Measurements from ENCODE around the gene CGB7. TPM values are rescaled to one million over a fixed set of nuclear protein-coding genes. Genes with fewer than 3 reads are reported as not detected.
"Not testable (repeated sequence)": the region's sequence is repeated elsewhere in the genome, so short reads cannot be mapped to it uniquely, and the experiment has no call there.

Gene CGB7
- total RNA-seq, 1 donor from 2014 or later, result not detected

GRCh38 chr19:49065905-49066512 lies 8.5 kb upstream of the CGB7 start:
- Mint-ChIP-seq H3K27me3 (ENCODE audit: insufficient read depth) (peaks cover 63% of the 10 kb centered on the region), H3K4me1 (ENCODE audit: low read depth) (no peaks in the 10 kb centered on the region), H3K36me3 (ENCODE audit: low read depth) (no peaks in the 10 kb centered on the region), H3K4me3 (no peak overlapping the region), H3K27ac (no peak overlapping the region), H3K9me3 (no peaks in the 10 kb centered on the region)
- no peak for DNase-seq (ENCODE audit: low spot score)
- intact Hi-C loops (cut with micrococcal nuclease), result no loop called here

DNA sequence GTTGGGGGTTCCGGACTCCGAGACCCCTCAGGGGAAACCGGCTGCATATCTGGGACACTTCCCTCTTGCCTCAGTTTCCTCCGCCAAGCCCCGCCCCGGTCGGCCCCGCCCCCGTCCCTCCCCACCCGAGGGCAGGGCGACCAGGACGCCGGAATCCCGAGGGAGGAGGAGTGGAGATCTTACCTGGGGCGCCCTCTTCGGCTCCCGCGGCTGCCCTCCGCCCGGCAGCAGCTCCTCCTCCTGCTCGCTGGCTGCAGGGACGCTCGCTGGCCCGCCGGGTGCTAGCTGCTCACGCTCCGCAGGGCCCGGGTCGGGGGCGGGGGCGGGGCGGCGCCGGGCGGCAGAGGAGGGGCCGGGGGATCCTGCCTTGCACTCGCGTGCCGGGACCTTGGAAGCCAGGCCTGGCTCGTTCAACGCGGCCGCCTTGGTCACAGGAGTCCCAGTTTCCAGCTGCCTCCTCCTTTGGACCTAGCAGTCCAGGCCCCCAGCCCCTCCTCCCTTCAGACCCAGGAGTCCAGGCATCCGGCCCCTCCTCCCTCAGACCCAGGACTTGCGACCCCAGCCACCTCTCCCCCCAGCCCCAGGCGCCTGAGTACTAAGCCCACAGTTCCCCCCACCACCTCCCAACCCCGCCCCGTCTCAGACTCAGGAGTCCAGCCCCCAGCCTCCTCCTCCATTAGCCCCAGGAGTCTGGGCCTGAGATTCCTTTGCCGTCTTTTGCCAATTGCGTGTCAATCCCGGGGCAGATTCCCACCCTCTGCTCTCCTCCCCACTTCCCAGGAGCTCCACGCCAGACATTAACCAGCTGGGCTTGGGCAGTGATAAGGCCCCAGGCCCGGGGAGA lies 7.4 kb upstream of the CGB7 start, which contains the start of gene NTF4:
NTF4 (minus strand) TSS at position 51 of the 844 bp plus-strand sequence. CDS start 2,821 bp downstream, outside the sequence.
- Mint-ChIP-seq H3K4me1 (ENCODE audit: low read depth) (no peaks in the 10 kb centered on the region), H3K27ac (peak within 1 kb of the TSS; percentile 10), H3K27me3 (ENCODE audit: insufficient read depth) (peaks cover 62% of the 10 kb centered on the region), H3K36me3 (ENCODE audit: low read depth) (no peaks in the 10 kb centered on the region), H3K4me3 (peak within 1 kb of the TSS; percentile 13), H3K9me3 (no peaks in the 10 kb centered on the region)
- intact Hi-C loops (cut with micrococcal nuclease), result no loop called here
- DNase-seq (ENCODE audit: low spot score), result no peak

GRCh38 chr19:49064029-49064629 lies 6.6 kb upstream of the CGB7 start:
- Mint-ChIP-seq H3K27ac (no peak overlapping the region), H3K36me3 (ENCODE audit: low read depth) (no peaks in the 10 kb centered on the region), H3K27me3 (ENCODE audit: insufficient read depth) (peaks cover 62% of the 10 kb centered on the region), H3K4me1 (ENCODE audit: low read depth) (no peaks in the 10 kb centered on the region), H3K4me3 (no peak overlapping the region), H3K9me3 (no peaks in the 10 kb centered on the region)
- intact Hi-C loops (cut with micrococcal nuclease), result no loop called here
- no peak for DNase-seq (ENCODE audit: low spot score)

- Mint-ChIP-seq H3K27me3 (ENCODE audit: insufficient read depth) (peaks cover 63% of the 10 kb centered on the region), H3K9me3 (no peaks in the 10 kb centered on the region), H3K27ac (no peak overlapping the region), H3K36me3 (ENCODE audit: low read depth) (no peaks in the 10 kb centered on the region), H3K4me1 (ENCODE audit: low read depth) (peaks cover 17% of the 10 kb centered on the region), H3K4me3 (no peak overlapping the region)
- intact Hi-C loops (cut with micrococcal nuclease), result no loop called here
- no peak for DNase-seq (ENCODE audit: low spot score)
These were observed 3.9 kb upstream of the CGB7 start for GRCh38 chr19:49061445-49061844.

DNA sequence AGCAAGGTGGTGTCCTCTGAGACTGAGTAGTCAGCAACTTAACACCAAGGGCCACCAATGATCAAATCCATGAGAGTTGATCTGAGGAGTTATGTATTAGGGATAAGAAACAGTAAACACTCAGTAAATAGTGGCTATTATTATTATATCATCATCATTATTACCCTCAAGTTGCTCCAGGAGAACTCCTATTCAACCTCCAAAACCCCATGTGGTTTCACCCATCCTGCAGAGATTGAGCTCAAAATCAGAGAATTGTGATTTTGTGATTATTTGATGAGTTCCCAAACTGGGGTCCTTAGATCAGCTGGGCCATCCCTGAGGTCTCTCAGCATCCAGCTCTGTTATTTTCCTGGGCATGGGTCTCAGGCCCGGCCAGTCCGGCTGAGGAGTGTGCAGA lies 3.5 kb upstream of the CGB7 start:
- no peak overlapping the region for H3K27ac Mint-ChIP-seq
- peaks cover 63% of the 10 kb centered on the region for H3K27me3 Mint-ChIP-seq (ENCODE audit: insufficient read depth)
- no peaks in the 10 kb centered on the region for H3K36me3 Mint-ChIP-seq (ENCODE audit: low read depth)
- DNase-seq (ENCODE audit: low spot score), result no peak
- peaks cover 18% of the 10 kb centered on the region for H3K4me1 Mint-ChIP-seq (ENCODE audit: low read depth)
- H3K4me3 Mint-ChIP-seq, result no peak overlapping the region
- intact Hi-C loops (cut with micrococcal nuclease), result no loop called here
- H3K9me3 Mint-ChIP-seq, result no peaks in the 10 kb centered on the region

DNA sequence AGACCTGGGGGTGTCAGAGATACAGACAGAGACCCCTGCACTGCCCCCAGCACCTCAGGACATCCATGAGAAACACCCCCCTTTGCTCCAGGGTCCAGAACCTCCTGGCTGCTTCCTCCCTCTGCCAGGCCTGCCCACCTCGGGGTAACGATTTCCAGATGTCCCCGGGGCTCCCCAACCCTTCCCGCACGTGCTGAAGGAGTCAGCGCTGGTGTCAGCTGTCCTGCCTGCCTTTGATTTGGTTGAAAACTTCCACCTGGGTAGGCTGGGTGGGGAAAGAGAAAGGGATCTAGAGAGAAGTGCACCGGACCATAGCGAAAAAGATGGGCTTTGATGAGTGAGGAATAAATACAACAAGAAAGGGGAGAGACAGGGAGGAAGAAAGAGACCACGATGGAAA lies 1.5 kb upstream of the CGB7 start:
- intact Hi-C loops (cut with micrococcal nuclease), result no loop called here
- Mint-ChIP-seq H3K27me3 (ENCODE audit: insufficient read depth) (peaks cover 50% of the 10 kb centered on the region), H3K4me1 (ENCODE audit: low read depth) (peaks cover 18% of the 10 kb centered on the region), H3K9me3 (no peaks in the 10 kb centered on the region), H3K27ac (no peak overlapping the region), H3K4me3 (no peak overlapping the region), H3K36me3 (ENCODE audit: low read depth) (no peaks in the 10 kb centered on the region)
- no peak for DNase-seq (ENCODE audit: low spot score)

- Mint-ChIP-seq H3K36me3 (ENCODE audit: low read depth) (no peaks in the 10 kb centered on the region), H3K27me3 (ENCODE audit: insufficient read depth) (peaks cover 47% of the 10 kb centered on the region), H3K4me3 (no peak overlapping the region), H3K4me1 (ENCODE audit: low read depth) (peaks cover 18% of the 10 kb centered on the region), H3K27ac (no peak overlapping the region), H3K9me3 (no peaks in the 10 kb centered on the region)
- intact Hi-C loops (cut with micrococcal nuclease), result no loop called here
- DNase-seq (ENCODE audit: low spot score), result no peak
These were observed 1.0 kb upstream of the CGB7 start for GRCh38 chr19:49058562-49058961.

DNA sequence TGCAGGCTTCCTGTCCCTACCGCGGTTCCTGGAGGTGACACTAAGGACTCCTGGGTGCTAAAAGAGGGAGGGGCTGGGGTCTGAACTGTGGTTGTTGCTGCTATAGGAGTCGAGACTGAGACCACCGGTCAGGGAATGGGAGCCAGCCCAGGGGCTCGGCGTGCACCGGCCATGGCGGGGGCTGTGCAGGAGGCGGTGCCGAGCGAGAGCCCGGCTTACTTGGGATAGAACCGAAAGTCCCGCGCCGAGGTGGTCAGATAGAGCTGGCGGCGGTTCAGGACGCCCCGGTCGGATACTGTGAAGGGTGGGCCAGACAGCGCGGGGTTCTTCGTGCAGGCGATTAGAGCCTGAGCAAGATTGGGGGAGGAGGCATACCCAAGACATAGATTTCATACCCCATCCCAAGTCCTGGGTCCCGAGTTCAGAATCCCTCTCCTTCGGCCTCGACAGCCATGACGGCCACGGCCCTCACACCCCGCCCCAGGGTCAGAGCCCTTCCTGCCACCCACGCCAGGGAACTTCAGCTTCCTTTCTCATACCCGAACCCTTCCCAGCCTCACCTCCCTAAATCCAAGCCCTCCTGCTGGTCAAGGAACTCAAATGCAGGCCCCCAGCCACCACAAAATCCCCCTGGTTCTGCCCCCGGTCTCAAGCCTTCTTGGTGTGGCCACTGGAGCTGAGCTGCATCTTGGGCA lies 500 bp downstream of the CGB7 start:
- peaks cover 18% of the 10 kb centered on the region for H3K4me1 Mint-ChIP-seq (ENCODE audit: low read depth)
- DNase-seq (ENCODE audit: low spot score); H3K36me3 Mint-ChIP-seq (ENCODE audit: low read depth); H3K9me3 Mint-ChIP-seq; H3K27ac Mint-ChIP-seq: not testable (repeated sequence)
- peaks cover 44% of the 10 kb centered on the region for H3K27me3 Mint-ChIP-seq (ENCODE audit: insufficient read depth)
- intact Hi-C loops (cut with micrococcal nuclease), result loop anchor here (2.0 kb wide), 1 partner anchor 38 kb away; no protein-coding TSS in a partner anchor
- H3K4me3 Mint-ChIP-seq, result peak overlapping the region; percentile 73

DNA sequence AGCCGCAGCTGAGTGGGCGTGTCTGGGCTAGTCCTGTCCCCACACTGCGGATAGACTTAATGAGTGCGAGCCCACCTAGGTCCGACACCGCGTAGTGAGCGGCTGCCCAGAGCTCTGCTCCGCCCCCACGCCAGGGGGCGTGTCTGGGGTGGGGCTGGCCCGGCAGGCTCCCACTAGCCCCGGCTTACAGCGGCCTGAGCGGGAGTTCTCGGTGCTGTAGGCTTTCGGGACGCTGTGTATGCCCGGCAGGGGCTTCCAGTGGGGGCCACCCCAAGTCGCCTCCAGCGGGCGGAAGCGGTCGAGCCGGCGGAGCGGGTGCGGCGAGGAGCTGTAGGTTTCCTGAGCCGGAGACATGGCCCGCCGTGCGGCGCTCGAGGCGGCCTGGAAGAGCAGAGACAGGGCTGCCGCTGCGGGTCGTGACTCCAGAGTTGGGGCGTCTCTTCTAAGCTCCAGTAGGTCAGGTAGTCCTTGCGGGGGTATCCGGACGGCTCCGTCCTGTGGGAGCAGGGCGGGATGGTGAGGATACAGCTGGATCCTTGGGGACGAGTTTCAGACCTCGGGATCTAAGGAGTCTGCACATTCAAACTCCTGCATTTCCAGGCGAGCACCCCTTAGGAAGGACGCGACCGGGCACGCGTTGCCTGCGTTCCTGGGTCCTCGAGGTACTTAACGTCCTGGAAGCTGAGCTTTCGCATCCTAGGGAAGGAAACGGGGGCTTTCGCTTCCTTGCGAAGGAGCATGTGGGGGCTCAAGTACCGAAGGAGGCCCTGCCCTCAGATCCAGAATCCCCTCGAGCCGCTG lies 1.2 kb downstream of the CGB7 start:
- intact Hi-C loops (cut with micrococcal nuclease), result loop anchor here (2.0 kb wide), 1 partner anchor 38 kb away; no protein-coding TSS in a partner anchor
- Mint-ChIP-seq H3K4me3 (peak overlapping the region; percentile 73), H3K36me3 (ENCODE audit: low read depth) (no peaks in the 10 kb centered on the region), H3K4me1 (ENCODE audit: low read depth) (peaks cover 18% of the 10 kb centered on the region), H3K9me3 (no peaks in the 10 kb centered on the region), H3K27ac (no peak overlapping the region), H3K27me3 (ENCODE audit: insufficient read depth) (peaks cover 44% of the 10 kb centered on the region)
- DNase-seq (ENCODE audit: low spot score), result peak; percentile 49

GRCh38 chr19:49050376-49051033 lies 7.0 kb downstream of the CGB7 start:
- H3K27ac Mint-ChIP-seq; H3K4me1 Mint-ChIP-seq (ENCODE audit: low read depth); H3K9me3 Mint-ChIP-seq; H3K27me3 Mint-ChIP-seq (ENCODE audit: insufficient read depth); H3K4me3 Mint-ChIP-seq; DNase-seq (ENCODE audit: low spot score); intact Hi-C loops (cut with micrococcal nuclease); H3K36me3 Mint-ChIP-seq (ENCODE audit: low read depth): not testable (repeated sequence)

- H3K9me3 Mint-ChIP-seq; H3K27me3 Mint-ChIP-seq (ENCODE audit: insufficient read depth); H3K4me1 Mint-ChIP-seq (ENCODE audit: low read depth); H3K4me3 Mint-ChIP-seq; H3K36me3 Mint-ChIP-seq (ENCODE audit: low read depth); H3K27ac Mint-ChIP-seq; intact Hi-C loops (cut with micrococcal nuclease); DNase-seq (ENCODE audit: low spot score): not testable (repeated sequence)
These were observed 7.7 kb downstream of the CGB7 start for GRCh38 chr19:49049834-49050233.

- not testable (repeated sequence) for H3K4me3 Mint-ChIP-seq
These were observed 8.5 kb downstream of the CGB7 start, which contains the start of gene CGB8 for GRCh38 chr19:49049011-49049410. Gene CGB8, minus strand, starts transcription at chr19:49049111. Its CDS starts 372 bp downstream, at chr19:49048739.

More at GRCh38 chr19:49049011-49049410, 8.5 kb downstream of the CGB7 start, which contains the start of gene CGB8:
- H3K4me1 Mint-ChIP-seq (ENCODE audit: low read depth); H3K36me3 Mint-ChIP-seq (ENCODE audit: low read depth); DNase-seq (ENCODE audit: low spot score); H3K27me3 Mint-ChIP-seq (ENCODE audit: insufficient read depth); intact Hi-C loops (cut with micrococcal nuclease); H3K27ac Mint-ChIP-seq; H3K9me3 Mint-ChIP-seq: not testable (repeated sequence)
